GM12872 (cell line): ENCODE results near the gene SYCP1.

Experiments used
- CTCF ChIP-seq: IDR thresholded peaks from 3 replicates; pipeline ENCODE4 v1.5.1; 2011; ENCODE audit warnings: low read depth, mild to moderate bottlenecking, low read length, moderate library complexity; ENCODE audit not compliant: insufficient read depth

The SYCP1 gene

GRCh38 chr1:115040501-115040900, 185.8 kb downstream of the SYCP1 start:
- TF ChIP-seq CTCF: no peak

DNA sequence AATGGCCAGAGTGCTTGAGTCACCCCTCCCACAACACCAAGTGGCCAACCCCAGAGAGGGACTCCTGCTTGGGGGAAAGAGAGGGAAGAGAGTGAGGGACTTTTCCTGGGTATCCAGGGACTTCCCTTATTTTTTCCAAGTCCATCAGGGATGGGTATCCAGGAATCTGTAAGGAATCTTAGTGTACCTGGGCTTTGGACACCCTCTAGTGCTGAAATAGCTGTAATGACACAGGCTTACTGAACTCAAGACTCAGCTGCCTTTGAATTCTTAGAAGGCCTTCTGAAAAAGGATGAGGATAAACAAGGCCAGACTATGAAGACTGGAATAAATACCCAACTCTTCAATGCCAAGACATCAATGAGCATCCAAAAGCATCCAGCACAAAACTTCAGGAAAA, 187.0 kb downstream of the SYCP1 start:
- no peak for TF ChIP-seq CTCF
